ENCODE measurements around the gene ONECUT2.

The ONECUT2 gene

DNA sequence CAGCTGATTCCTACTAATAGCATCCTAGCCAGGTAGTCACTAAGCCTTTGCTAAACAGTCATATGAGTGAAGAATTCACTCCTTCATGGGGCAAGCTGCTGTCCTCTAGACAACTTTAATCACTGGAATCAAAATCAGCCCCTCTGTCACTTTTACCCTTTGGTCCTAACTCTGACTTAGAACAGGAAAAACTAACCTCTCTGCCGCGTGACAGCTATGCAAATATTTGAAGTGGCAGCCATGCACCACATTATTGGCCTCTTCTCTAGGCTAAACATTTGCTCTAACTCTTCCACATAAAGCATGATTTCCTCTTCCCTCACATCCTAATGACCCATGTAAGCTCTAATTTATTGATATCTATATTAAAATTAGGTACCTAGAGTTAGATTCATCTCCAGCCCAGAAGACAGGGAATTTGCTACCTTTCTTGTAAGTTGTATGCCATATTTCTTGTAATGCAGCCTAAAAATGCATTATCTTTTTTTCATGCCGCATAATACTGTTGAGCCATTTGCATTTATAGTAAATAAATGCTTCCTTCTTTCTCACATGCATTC is 12.8 kb upstream of the ONECUT2 start:
- peaks cover 2% of the 10 kb centered on the region for H3K4me1 ChIP-seq (ENCODE audit: control insufficient read depth, insufficient read depth, low read length)

GRCh38 chr18:57423821-57424220 is 11.4 kb upstream of the ONECUT2 start:
- H3K9ac ChIP-seq (ENCODE audit: low read length in 2 of 2): no peak overlapping the region
- H3K27me3 ChIP-seq (ENCODE audit: control insufficient read depth in 1 of 2, insufficient read depth in 2 of 2, low read length in 2 of 2): peaks cover 12 to 25% of the 10 kb centered on the region in 2 donors
- H3K27ac ChIP-seq (ENCODE audit: low read length): no peak overlapping the region
- H3K4me3 ChIP-seq (ENCODE audit: low read length in 2 of 2): no peak overlapping the region
- peaks cover 0 to 2% of the 10 kb centered on the region in 2 donors for H3K9me3 ChIP-seq (ENCODE audit: control insufficient read depth in 2 of 2, low read length in 2 of 2)
- H3K4me1 ChIP-seq (ENCODE audit: control insufficient read depth, insufficient read depth, low read length): peaks cover 6% of the 10 kb centered on the region
- H3K36me3 ChIP-seq (ENCODE audit: control insufficient read depth in 2 of 2, insufficient read depth in 2 of 2, low read length in 2 of 2): no peaks in the 10 kb centered on the region

More for the DNA sequence above, 12.8 kb upstream of the ONECUT2 start:
- Histone ChIP-seq H3K27me3 (ENCODE audit: control insufficient read depth in 1 of 2, insufficient read depth in 2 of 2, low read length in 2 of 2) (peaks cover 6 to 11% of the 10 kb centered on the region in 2 donors), H3K9ac (ENCODE audit: low read length in 2 of 2) (no peak overlapping the region), H3K36me3 (ENCODE audit: control insufficient read depth in 2 of 2, insufficient read depth in 2 of 2, low read length in 2 of 2) (no peaks in the 10 kb centered on the region), H3K27ac (ENCODE audit: low read length) (no peak overlapping the region), H3K4me3 (ENCODE audit: low read length in 2 of 2) (no peak overlapping the region), H3K9me3 (ENCODE audit: control insufficient read depth in 2 of 2, low read length in 2 of 2) (peaks cover 0 to 2% of the 10 kb centered on the region in 2 donors)

DNA sequence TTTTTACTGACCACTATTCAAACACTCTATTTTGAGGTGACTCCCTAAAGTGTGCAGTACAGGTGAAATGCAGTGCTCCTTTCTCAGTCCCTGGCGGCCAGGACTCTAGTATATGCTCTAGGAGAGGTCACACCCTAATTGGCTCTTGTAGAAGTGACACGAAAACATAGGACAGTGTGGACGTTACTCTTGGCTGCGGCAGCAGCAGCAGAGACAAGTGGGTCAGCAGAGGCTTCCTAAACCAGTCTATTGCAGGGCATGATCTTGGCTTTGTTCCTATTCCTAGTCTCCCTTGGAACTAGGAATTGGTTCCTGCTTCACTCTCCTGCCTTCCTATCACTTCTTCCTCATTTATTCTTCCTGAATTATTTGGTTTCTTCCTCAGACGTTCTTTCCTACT is 10.1 kb upstream of the ONECUT2 start:
- H3K9me3 ChIP-seq (ENCODE audit: control insufficient read depth in 2 of 2, low read length in 2 of 2): peaks cover 0 to 4% of the 10 kb centered on the region in 2 donors
- no peak overlapping the region for H3K4me3 ChIP-seq (ENCODE audit: low read length in 2 of 2)
- peaks cover 6% of the 10 kb centered on the region for H3K4me1 ChIP-seq (ENCODE audit: control insufficient read depth, insufficient read depth, low read length)
- H3K27me3 ChIP-seq (ENCODE audit: control insufficient read depth in 1 of 2, insufficient read depth in 2 of 2, low read length in 2 of 2): peaks cover 22 to 37% of the 10 kb centered on the region in 2 donors
- H3K36me3 ChIP-seq (ENCODE audit: control insufficient read depth in 2 of 2, insufficient read depth in 2 of 2, low read length in 2 of 2): no peaks in the 10 kb centered on the region
- no peak overlapping the region for H3K9ac ChIP-seq (ENCODE audit: low read length in 2 of 2)
- H3K27ac ChIP-seq (ENCODE audit: low read length): no peak overlapping the region

DNA sequence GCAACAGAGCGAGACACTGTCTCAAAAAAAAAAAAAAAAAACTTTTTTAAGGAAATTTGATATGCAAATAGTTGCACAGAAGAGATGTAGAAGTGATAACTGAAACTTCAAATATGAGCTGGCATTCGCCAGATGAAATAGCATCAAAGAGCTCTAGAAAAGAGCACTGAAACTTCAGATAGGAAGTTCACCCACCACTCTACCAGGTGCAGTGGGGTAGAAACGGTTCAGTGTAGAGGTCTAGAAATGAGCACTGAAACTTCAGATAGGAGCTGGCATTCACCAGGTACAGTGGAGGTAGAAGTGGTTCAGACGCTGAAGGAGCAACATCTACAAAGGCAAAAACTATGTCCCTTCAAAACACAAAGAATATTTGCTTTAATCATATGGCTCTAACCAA is 9.0 kb upstream of the ONECUT2 start:
- Histone ChIP-seq H3K4me1 (ENCODE audit: control insufficient read depth, insufficient read depth, low read length) (peaks cover 6% of the 10 kb centered on the region), H3K4me3 (ENCODE audit: low read length in 2 of 2) (no peak overlapping the region), H3K27ac (ENCODE audit: low read length) (no peak overlapping the region), H3K9me3 (ENCODE audit: control insufficient read depth in 2 of 2, low read length in 2 of 2) (peaks cover 0 to 4% of the 10 kb centered on the region in 2 donors), H3K27me3 (ENCODE audit: control insufficient read depth in 1 of 2, insufficient read depth in 2 of 2, low read length in 2 of 2) (peaks cover 33 to 48% of the 10 kb centered on the region in 2 donors), H3K36me3 (ENCODE audit: control insufficient read depth in 2 of 2, insufficient read depth in 2 of 2, low read length in 2 of 2) (no peaks in the 10 kb centered on the region), H3K9ac (ENCODE audit: low read length in 2 of 2) (no peak overlapping the region)

GRCh38 chr18:57427429-57428201 is 7.6 kb upstream of the ONECUT2 start:
- Histone ChIP-seq H3K27me3 (ENCODE audit: control insufficient read depth in 1 of 2, insufficient read depth in 2 of 2, low read length in 2 of 2) (peaks cover 41 to 61% of the 10 kb centered on the region in 2 donors), H3K9me3 (ENCODE audit: control insufficient read depth in 2 of 2, low read length in 2 of 2) (peaks cover 0 to 4% of the 10 kb centered on the region in 2 donors), H3K4me3 (ENCODE audit: low read length in 2 of 2) (peak overlapping the region in 1 of 2 donors; percentile 44), H3K9ac (ENCODE audit: low read length in 2 of 2) (no peak overlapping the region), H3K27ac (ENCODE audit: low read length) (no peak overlapping the region), H3K4me1 (ENCODE audit: control insufficient read depth, insufficient read depth, low read length) (peaks cover 6% of the 10 kb centered on the region), H3K36me3 (ENCODE audit: control insufficient read depth in 2 of 2, insufficient read depth in 2 of 2, low read length in 2 of 2) (no peaks in the 10 kb centered on the region)

GRCh38 chr18:57428221-57429150 is 6.7 kb upstream of the ONECUT2 start:
- no peak overlapping the region for H3K27ac ChIP-seq (ENCODE audit: low read length)
- H3K9ac ChIP-seq (ENCODE audit: low read length in 2 of 2): no peak overlapping the region
- peaks cover 6% of the 10 kb centered on the region for H3K4me1 ChIP-seq (ENCODE audit: control insufficient read depth, insufficient read depth, low read length)
- peaks cover 0 to 7% of the 10 kb centered on the region in 2 donors for H3K9me3 ChIP-seq (ENCODE audit: control insufficient read depth in 2 of 2, low read length in 2 of 2)
- H3K36me3 ChIP-seq (ENCODE audit: control insufficient read depth in 2 of 2, insufficient read depth in 2 of 2, low read length in 2 of 2): no peaks in the 10 kb centered on the region
- peaks cover 49 to 70% of the 10 kb centered on the region in 2 donors for H3K27me3 ChIP-seq (ENCODE audit: control insufficient read depth in 1 of 2, insufficient read depth in 2 of 2, low read length in 2 of 2)
- H3K4me3 ChIP-seq (ENCODE audit: low read length in 2 of 2): no peak overlapping the region

DNA sequence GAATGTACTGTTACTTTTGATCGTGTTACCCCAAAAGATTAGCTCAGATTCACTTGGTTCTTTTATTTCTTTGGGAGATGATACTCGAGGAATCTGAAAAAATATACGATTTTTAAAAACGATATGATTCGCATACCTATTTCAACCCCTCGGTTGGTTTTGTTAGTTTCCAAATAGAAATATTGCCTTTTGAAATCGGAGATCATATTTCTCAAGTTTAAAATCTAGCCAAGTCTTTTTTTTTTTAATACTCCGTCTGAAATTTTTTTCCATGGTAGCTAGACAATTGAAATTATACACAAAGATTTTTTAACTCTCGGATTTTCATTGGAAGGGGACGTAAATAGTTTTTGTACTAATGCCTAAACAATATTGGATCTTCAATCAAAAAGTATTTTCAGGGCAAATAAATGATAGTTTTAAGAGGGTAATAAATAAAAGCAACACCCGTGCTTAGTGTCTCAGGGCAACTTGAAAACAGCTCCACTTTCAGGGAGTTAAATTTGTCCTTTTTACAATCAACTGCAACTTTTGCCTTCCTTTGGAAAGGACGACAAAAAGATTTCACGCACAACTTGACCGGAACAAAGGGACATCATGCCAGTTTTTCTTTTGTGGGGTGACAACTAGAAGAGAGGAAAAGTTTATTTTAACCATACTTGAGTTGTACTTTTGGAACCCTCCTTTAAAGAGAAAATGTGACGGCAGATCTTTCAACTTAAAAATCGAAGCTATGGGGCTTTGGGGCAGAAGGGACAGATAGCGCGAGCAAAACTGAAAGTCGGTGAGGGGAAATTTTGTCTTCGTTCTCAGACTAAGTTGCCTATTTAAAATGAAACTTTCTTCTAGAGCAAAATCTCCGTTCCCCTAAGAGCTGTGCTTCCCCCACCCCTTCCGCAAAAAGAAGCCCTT is 5.8 kb upstream of the ONECUT2 start:
- no peak overlapping the region for H3K9ac ChIP-seq (ENCODE audit: low read length in 2 of 2)
- no peaks in the 10 kb centered on the region for H3K36me3 ChIP-seq (ENCODE audit: control insufficient read depth in 2 of 2, insufficient read depth in 2 of 2, low read length in 2 of 2)
- H3K9me3 ChIP-seq (ENCODE audit: control insufficient read depth in 2 of 2, low read length in 2 of 2): peaks cover 0 to 7% of the 10 kb centered on the region in 2 donors
- H3K27me3 ChIP-seq (ENCODE audit: control insufficient read depth in 1 of 2, insufficient read depth in 2 of 2, low read length in 2 of 2): peaks cover 58 to 79% of the 10 kb centered on the region in 2 donors
- H3K4me3 ChIP-seq (ENCODE audit: low read length in 2 of 2): no peak overlapping the region
- H3K27ac ChIP-seq (ENCODE audit: low read length): no peak overlapping the region
- H3K4me1 ChIP-seq (ENCODE audit: control insufficient read depth, insufficient read depth, low read length): peaks cover 12% of the 10 kb centered on the region

DNA sequence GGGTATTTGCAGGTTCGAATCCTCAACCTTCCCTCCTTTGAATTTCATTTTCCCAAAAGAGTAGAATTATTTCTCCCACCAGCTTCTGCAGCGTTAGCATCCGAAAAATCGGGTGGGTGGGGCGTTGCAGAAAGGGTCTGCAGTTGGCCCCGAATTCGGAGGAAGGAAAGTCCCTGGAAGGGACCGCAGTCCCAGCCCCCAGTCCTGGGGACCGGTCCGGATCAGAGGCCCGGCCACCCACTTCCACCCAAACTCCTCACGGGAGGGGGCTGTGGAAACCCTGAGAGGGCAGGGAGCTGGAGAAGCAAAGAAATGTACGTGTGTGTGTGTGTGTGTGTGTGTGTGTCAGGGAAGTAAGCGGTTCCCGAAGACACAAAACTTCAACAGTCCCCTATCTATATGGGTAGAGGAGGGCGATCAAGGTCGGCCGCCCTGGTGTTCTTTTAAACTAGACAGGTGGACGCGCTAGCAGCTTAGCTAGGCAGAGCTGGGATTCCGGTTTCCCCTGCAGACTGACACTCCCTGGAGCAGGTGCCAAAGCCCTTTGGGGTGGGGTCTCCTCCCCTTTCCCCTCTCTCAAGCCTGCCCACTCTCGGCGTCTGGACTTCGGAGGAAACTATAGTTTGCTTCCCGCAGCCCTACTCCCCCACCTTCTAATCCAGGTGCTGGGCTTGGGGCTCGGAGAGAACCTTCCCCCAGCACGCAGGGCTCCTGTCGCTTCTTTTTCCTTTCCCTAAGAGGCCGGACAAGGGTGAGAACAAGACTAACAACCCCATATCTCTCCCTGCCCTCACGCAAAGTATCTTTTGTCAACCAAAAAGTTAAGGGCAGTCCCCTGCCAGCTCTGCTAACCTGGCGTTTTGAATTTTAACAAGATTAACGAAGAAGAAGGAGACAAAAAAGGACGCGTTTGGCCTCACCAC is 4.8 kb upstream of the ONECUT2 start:
- H3K36me3 ChIP-seq (ENCODE audit: control insufficient read depth in 2 of 2, insufficient read depth in 2 of 2, low read length in 2 of 2): no peaks in the 10 kb centered on the region
- peaks cover 0 to 5% of the 10 kb centered on the region in 2 donors for H3K9me3 ChIP-seq (ENCODE audit: control insufficient read depth in 2 of 2, low read length in 2 of 2)
- peaks cover 19% of the 10 kb centered on the region for H3K4me1 ChIP-seq (ENCODE audit: control insufficient read depth, insufficient read depth, low read length)
- peaks cover 60 to 84% of the 10 kb centered on the region in 2 donors for H3K27me3 ChIP-seq (ENCODE audit: control insufficient read depth in 1 of 2, insufficient read depth in 2 of 2, low read length in 2 of 2)
- H3K27ac ChIP-seq (ENCODE audit: low read length): no peak overlapping the region
- no peak overlapping the region for H3K9ac ChIP-seq (ENCODE audit: low read length in 2 of 2)
- H3K4me3 ChIP-seq (ENCODE audit: low read length in 2 of 2): no peak overlapping the region

DNA sequence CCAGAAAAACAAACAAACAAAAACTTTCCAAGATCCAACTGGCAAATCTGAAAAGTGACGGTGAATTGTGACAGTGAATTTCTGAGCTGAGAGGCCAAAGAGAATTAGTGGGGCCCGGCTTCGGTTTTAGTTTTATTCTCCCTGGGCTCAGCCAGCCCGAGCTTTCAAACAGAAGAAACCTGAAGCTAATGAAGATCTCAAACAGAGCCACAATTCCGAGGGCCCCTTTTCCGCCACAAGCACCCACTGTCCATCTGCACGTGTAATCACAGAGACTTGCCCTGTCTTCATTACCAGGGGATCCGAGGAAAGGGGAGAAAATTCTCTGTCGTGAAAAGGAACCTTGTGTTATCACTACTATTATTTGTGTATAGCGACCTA is 4.2 kb upstream of the ONECUT2 start:
- Histone ChIP-seq H3K36me3 (ENCODE audit: control insufficient read depth in 2 of 2, insufficient read depth in 2 of 2, low read length in 2 of 2) (no peaks in the 10 kb centered on the region), H3K27me3 (ENCODE audit: control insufficient read depth in 1 of 2, insufficient read depth in 2 of 2, low read length in 2 of 2) (peaks cover 60 to 85% of the 10 kb centered on the region in 2 donors), H3K9ac (ENCODE audit: low read length in 2 of 2) (no peak overlapping the region), H3K27ac (ENCODE audit: low read length) (no peak overlapping the region), H3K4me1 (ENCODE audit: control insufficient read depth, insufficient read depth, low read length) (peaks cover 21% of the 10 kb centered on the region), H3K9me3 (ENCODE audit: control insufficient read depth in 2 of 2, low read length in 2 of 2) (peaks cover 0 to 5% of the 10 kb centered on the region in 2 donors), H3K4me3 (ENCODE audit: low read length in 2 of 2) (no peak overlapping the region)

All from stomach smooth muscle (tissue), 2 donors.